GM19193 (cell line): ENCODE measurements around the gene SNX30.

ENCODE experiments used
- POLR2A ChIP-seq: IDR thresholded peaks from 4 replicates; pipeline ENCODE4 v1.6.1; 2011; ENCODE audit not compliant: insufficient read depth, insufficient read length; ENCODE audit errors: extremely low read depth

The SNX30 gene

DNA sequence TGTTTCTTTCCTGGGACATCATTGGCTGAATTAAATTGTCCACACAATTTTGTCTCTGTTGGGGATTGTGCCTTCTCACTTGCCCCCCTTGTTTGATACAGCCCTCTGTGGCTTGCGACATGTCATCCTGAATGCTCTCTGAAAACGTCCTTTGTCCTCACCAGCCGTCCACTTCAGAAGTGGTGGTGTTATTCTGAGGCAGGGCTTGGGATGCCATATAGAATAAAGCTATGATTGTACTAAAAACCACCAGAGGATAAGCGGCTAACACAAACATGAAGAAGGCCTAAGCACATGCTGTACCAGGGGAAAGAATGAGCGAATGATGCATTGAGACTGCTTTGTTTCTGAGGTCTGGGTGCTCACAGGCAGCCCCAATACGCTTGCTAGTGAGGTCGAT is 3.5 kb upstream of the SNX30 start:
- TF ChIP-seq POLR2A, result no peak

DNA sequence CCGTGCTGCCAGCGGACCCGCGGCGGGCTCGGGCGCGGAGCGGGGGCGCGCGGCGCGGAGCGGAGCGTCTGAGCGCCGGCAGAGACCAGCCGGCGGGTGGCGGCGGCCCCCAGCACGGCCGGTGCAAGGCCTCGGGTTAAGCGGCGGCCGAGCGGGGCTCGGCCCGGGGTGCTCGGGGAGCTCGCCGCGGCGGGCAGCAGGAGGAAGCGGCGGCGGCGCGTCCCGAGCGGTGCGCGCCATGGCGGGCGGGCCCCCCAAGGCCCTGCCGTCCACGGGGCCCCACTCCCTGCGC is 150 bp downstream of the SNX30 start:
- no peak for TF ChIP-seq POLR2A

DNA sequence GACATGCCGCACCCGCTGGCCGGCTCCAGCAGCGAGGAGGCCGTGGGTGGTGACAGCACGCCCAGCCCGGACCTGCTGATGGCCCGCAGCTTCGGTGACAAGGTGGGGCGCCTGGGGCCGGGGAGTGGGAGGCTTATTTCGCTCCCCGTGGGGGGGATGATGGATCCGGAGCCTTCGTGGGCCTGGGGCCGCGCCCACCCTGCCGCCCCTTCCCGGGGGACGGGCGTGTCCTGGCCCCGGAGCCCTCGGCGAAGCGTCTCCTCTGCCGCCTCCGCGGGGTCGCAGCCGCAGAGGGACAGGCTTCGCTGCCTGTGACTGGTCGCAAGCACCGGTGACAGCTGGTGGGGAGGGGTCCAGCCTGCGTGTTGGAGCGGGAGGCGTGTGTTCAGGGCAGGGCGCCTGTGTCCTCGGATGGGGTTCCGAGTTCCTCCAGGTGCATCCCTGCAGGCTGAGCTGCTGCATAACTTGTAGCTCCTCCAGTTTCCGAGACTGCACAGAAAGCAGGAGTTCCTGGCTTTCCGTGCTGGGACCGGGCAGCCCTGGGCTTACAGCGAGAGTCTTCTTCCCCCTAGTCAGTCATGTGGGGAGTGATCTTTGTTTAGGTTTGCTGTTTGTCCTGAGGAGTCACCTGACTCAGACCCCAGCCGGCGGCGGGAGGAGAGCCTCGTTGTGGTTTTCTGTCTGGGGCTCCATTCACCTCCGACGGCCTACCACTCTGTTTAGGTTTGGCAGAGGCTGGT is 666 bp downstream of the SNX30 start:
- TF ChIP-seq POLR2A, result no peak

DNA sequence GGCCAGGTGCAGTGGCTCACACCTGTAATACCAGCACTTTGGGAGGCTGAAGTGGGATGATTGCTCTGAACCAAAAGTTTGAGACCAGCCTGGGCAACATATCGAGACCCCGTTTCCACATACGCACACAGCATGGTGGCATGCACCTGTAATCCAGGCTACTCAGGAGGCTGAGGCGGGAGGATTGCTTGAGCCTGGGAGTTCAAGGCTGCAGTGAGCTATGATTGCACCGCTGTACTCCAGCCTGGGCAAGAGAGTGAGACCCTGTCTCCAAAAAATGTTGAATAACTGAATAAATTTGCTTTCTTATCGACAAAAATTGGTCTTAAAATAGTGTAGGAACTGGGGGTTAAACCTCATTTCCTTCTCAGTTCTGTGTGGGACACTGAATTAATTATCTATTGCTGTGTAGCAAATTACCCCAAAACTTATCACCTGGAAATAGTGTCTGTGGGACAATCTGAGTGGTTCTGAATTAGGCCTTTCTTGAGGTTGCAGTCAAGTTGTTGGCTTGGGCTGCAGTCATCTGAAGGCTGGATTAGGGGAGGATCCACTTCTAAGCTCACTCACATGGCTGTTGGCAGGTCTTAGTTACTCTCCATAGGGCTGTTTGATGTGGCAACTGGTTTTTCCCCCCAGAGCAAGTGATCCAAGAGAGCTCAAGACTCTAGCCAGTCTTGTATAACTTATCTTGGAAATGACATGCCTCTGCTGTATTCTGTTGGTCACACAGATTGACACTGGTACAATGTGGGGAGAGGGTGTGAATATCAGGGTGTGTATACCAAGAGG is 2.0 kb downstream of the SNX30 start:
- no peak for TF ChIP-seq POLR2A

GRCh38 chr9:112753725-112754124 is 3.2 kb downstream of the SNX30 start:
- TF ChIP-seq POLR2A, result no peak

- TF ChIP-seq POLR2A, result no peak
Observed at GRCh38 chr9:112754578-112754977, 4.0 kb downstream of the SNX30 start.

- no peak for TF ChIP-seq POLR2A
Observed at GRCh38 chr9:112755016-112755427, 4.5 kb downstream of the SNX30 start.

- no peak for TF ChIP-seq POLR2A
Observed at GRCh38 chr9:112755675-112756074, 5.1 kb downstream of the SNX30 start.

DNA sequence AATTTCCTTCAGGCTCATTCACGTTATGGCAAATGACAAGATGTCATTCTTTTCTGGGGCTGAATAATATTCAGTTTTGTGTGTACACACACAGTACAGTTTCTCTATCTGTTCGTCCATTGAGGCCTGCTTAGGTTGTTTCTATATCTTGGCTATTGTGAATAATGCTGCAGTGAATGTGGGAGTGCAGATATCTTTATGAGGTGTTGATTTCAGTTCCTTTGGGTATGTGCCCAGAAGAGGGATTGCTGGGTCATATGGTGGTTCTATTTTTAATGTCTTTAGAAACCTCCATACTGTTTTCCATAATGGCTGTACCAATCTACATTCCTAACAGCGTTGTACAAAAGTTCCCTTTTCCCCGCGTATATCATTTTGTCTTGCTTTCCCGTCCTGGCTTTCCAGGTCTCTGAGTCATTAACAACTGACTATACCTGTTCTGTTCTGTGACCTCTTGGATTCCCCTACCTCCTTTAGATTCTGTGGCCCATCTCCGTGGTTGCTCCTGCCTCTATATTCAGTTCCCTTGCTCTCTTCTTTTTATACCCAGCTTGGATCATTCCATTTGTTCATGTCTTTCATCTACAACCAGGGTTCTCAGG is 6.8 kb downstream of the SNX30 start:
- no peak for TF ChIP-seq POLR2A

- no peak for TF ChIP-seq POLR2A
Observed at GRCh38 chr9:112757940-112758339, 7.4 kb downstream of the SNX30 start.

- TF ChIP-seq POLR2A, result no peak
Observed at GRCh38 chr9:112760821-112761220, 10.3 kb downstream of the SNX30 start.

DNA sequence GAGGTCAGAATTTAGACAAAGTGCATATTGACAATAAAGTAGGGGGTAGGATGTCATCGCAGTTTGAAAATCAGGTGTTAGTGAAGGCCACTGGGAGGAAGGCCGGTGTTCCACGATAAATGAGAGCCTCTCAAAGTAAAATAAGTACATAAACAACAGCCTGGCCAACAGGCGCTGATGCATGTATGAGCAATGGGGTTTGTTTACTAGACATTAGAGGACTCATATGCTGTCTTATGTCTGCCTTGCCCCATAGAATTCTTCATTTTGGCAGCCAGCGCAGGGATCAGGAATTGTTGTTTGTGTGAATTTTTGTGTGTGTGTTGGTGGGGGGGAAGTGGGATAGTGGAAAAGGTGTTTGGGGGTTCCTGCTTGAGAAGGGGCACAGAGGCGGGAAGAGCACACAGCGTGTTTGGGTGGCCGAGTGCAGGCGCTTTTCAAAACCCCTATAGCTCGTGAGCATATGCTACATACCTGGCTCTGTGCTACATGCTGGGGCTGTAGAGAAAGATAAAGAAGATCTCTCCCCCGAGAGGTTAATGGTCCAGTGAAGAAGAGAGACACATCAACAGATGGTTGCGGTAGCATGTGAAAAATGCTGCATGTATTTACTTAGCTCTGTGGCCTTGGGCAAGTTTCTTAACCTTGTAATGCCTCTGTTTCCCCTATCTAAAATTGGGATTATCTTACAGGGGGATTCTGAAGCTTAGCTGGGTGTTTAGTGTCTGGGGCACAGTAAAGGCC is 11.5 kb downstream of the SNX30 start:
- no peak for TF ChIP-seq POLR2A

DNA sequence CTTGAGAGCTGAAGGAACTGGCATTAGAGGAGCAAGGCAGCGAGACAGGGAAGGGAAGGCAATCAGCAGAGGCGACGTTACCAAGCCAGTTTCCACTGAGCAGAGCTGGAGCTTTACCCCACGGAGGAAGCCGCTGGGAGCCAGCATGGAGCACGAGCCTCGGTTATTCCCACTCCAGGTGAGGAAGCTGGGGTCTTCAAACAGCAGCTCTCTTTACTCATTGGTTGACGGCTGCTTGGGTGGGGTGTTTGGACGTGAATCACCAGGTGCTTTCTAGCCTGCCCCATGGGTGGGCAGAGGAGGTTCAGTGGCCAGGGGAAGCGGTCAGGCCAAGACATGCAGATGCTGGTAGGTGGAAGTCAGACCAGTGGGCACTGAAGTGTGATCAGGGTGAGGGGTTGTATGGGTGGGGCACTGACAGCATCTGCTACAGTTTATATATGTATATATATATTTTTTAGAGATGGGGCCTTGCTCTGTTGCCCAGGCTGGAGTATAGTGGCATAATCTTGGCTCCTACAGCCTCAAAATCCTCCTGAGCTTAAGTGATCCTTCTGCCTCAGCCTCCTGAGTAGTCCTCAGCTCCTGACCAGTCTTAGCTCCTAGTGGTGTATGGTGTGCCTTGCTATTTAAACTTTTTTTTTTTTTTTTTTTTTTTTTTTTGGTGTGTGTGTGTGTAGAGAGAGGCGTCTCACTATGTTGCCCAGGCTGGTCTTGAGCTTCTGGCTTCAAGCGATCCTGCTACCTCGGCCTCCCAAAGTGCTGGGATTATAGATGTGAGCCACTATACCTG is 12.4 kb downstream of the SNX30 start:
- TF ChIP-seq POLR2A, result no peak

GRCh38 chr9:112764344-112764743 is 13.8 kb downstream of the SNX30 start:
- TF ChIP-seq POLR2A, result no peak

GRCh38 chr9:112764837-112765236 is 14.3 kb downstream of the SNX30 start:
- TF ChIP-seq POLR2A, result no peak

GRCh38 chr9:112765281-112765680 is 14.7 kb downstream of the SNX30 start:
- no peak for TF ChIP-seq POLR2A
